HepG2 (cell line): ENCODE data around the gene CTDSP2. TPM values are rescaled to one million over a fixed set of nuclear protein-coding genes. Genes with fewer than 3 reads are reported as not detected.
A peak's percentile ranks its signal among the peaks of the same experiment; 100 is the strongest.

ENCODE experiments used
- ATAC-seq: fragments of 200-7000 bp; cut with Tn5 transposase; 3 replicates; pipeline ENCODE4 v1.9.1; 2020; ENCODE audit warnings: mild to moderate bottlenecking, moderate library complexity
- BruUV-seq: library from RNA; stranded (reverse); fragments of 400-500 nt; replicated peaks from 2 replicates; lab custom pipeline; 2021; lab: Mats Ljungman, UMichigan
- CTCF ChIA-PET: fragments of 300-600 bp; formaldehyde crosslinking; extraction: SDS; loops from one replicate; lab custom pipeline; 2021; ENCODE audit warnings: low total read pairs, inconsistent platforms, low intra/inter-chr PET ratio; lab: Yijun Ruan, JAX
- POLR2A ChIA-PET: fragments of 350-600 bp; sonication (Branson Sonifier 250); formaldehyde crosslinking; loops from one replicate; lab custom pipeline; 2020; ENCODE audit warnings: antibody characterized with exemption, inconsistent platforms; lab: Yijun Ruan, JAX
- DNase-seq: peaks from one replicate; pipeline ENCODE4 v3.0.0-alpha.2; 2015; ENCODE audit warnings: low spot score
- FAIRE-seq: peaks from 3 replicates; lab custom pipeline; 2011; peaks lifted over from hg19 to GRCh38; lab: Jason Lieb, UNC
- H2AFZ ChIP-seq: one replicate; pipeline ENCODE4 v1.6.1; 2011; ENCODE audit warnings: low read length, inconsistent platforms
- H3K27ac ChIP-seq: fragments of 300-600 bp; 3 replicates; pipeline ENCODE4 v1.8.0; 2011; ENCODE audit warnings: mixed run types, mild to moderate bottlenecking, mixed read lengths, low read length, inconsistent platforms; ENCODE audit not compliant: insufficient read depth; ENCODE audit errors: extremely low read length
- H3K27me3 ChIP-seq, 2 experiments: fragments of 200-600 bp in 1 of 2; 2 replicates in 1 of 2; 3 replicates in 1 of 2; pipeline versions ENCODE4 v1.6.0 to v1.8.0; 2011; ENCODE audit warnings: low read length in 2 of 2, mild to moderate bottlenecking in 2 of 2, moderate library complexity in 2 of 2, inconsistent platforms in 1 of 2; ENCODE audit not compliant: insufficient read depth in 2 of 2, control insufficient read depth in 1 of 2
- H3K36me3 ChIP-seq, 2 experiments: fragments of 200-600 bp in 1 of 2; replicated peaks in 1 of 2; 2 replicates in 1 of 2; 3 replicates in 1 of 2; pipeline versions ENCODE4 v1.5.1 to v1.8.0; 2011; ENCODE audit warnings: low read length in 2 of 2, inconsistent platforms in 1 of 2; ENCODE audit not compliant: insufficient read depth in 2 of 2, control insufficient read depth in 1 of 2
- H3K4me1 ChIP-seq: 2 replicates; pipeline ENCODE4 v1.5.1; 2012; ENCODE audit warnings: low read length, inconsistent platforms; ENCODE audit not compliant: insufficient read depth
- H3K4me2 ChIP-seq: 2 replicates; pipeline ENCODE4 v1.6.0; 2011; ENCODE audit warnings: low read depth, low read length, inconsistent platforms
- H3K4me3 ChIP-seq, 3 experiments: fragments of 200-600 bp in 1 of 3; sonication (generic), shearing (Covaris generic) in 1 of 3; replicated peaks in 1 of 3; 2 replicates each; pipeline ENCODE4 v1.5.1; 2011 to 2016; ENCODE audit warnings: low read length in 3 of 3, inconsistent platforms in 2 of 3, low read depth in 2 of 3, mild to moderate bottlenecking in 2 of 3, control low read depth in 1 of 3, mixed read lengths in 1 of 3; ENCODE audit not compliant: insufficient read depth in 1 of 3
- H3K79me2 ChIP-seq: one replicate; pipeline ENCODE4 v1.6.1; 2011; ENCODE audit warnings: low read length, inconsistent platforms; ENCODE audit not compliant: insufficient read depth
- H3K9ac ChIP-seq: 2 replicates; pipeline ENCODE4 v1.6.0; 2011; ENCODE audit warnings: mild to moderate bottlenecking, low read depth, low read length, inconsistent platforms; ENCODE audit not compliant: insufficient read depth
- H3K9me3 ChIP-seq: 2 replicates; pipeline ENCODE4 v1.5.1; 2012; ENCODE audit warnings: mild to moderate bottlenecking, low read length
- H4K20me1 ChIP-seq: 2 replicates; pipeline ENCODE4 v1.6.0; 2011; ENCODE audit warnings: inconsistent platforms, mild to moderate bottlenecking, low read length, moderate library complexity; ENCODE audit not compliant: insufficient read depth
- TBL1XR1 ChIP-seq: fragments of 150-350 bp; IDR thresholded peaks from 2 replicates; pipeline ENCODE4 v1.6.1; 2014; ENCODE audit warnings: borderline replicate concordance, low read length; ENCODE audit not compliant: partially characterized antibody
- U2AF2 ChIP-seq: fragments of 200-400 bp; formaldehyde crosslinking; IDR thresholded peaks from 2 replicates; pipeline ENCODE4 v1.6.1; 2017; ENCODE audit warnings: low read depth, mild to moderate bottlenecking, low read length
- USF2 ChIP-seq, 2 experiments: sonication (generic) in 1 of 2; formaldehyde crosslinking in 1 of 2; IDR thresholded peaks; 2 replicates each; pipeline versions ENCODE4 v1.5.1 to v1.6.1; 2011 to 2020; ENCODE audit warnings: borderline replicate concordance in 1 of 2, low read depth in 1 of 2, low read length in 1 of 2, mild to moderate bottlenecking in 1 of 2, missing genetic modification reagents in 1 of 2, moderate library complexity in 1 of 2
- ZNF781 ChIP-seq: sonication (generic); formaldehyde crosslinking; IDR thresholded peaks from 2 replicates; pipeline ENCODE4 v1.5.1; 2020; ENCODE audit warnings: borderline replicate concordance, mild to moderate bottlenecking, missing genetic modification reagents; ENCODE audit errors: not compliant biosample characterization
- WGBS: methylation state at CpG from one replicate; pipeline ENCODE4 v1.1.6; 2017; ENCODE audit warnings: low lambda C conversion rate; 5-methylcytosine and 5-hydroxymethylcytosine counted together
- in situ Hi-C: cut with HindIII; loops from 2 replicates; pipeline ENCODE4 v1.10.0; 2017; ENCODE audit warnings: low pct_unique_long_range_greater_than_20kb; ENCODE audit not compliant: extremely low pct_ligation_motif_present
- intact Hi-C: fragments of 100-400 bp; cut with micrococcal nuclease; formaldehyde crosslinking; loops from one replicate; pipeline ENCODE4 v1.10.0; 2022; ENCODE audit not compliant: unreplicated experiment
- polyA plus RNA-seq, 8 experiments: library from polyadenylated mRNA; depleted of rRNA in 3 of 8; stranded (reverse) in 7 of 8; unstranded in 1 of 8; fragments of >200 nt; fragmentation: Illumina TruSeq in 4 of 8; extraction: Trizol in 4 of 8; gene quantifications; 2 replicates each; pipeline versions ENCODE4 v1.2.1 to v1.2.3, GENCODE V29; 2011 to 2016; ENCODE audit warnings: low read depth in 4 of 8, missing spikeins in 1 of 8, mixed read lengths in 1 of 8; ENCODE audit not compliant: insufficient read depth in 1 of 8
- total RNA-seq, 5 experiments: library from RNA; depleted of rRNA; stranded (reverse); fragments of >200 nt; fragmentation: Illumina TruSeq; extraction: Trizol; gene quantifications; 2 replicates each; pipeline ENCODE4 v1.2.3, GENCODE V29; 2016; ENCODE audit warnings: low read depth in 1 of 5

The CTDSP2 gene
- total and polyA plus RNA-seq, 2 of the 13 experiments (the other 11 are each of a cell fraction or from before 2014, with no cell fraction given) = 38.1 to 82.5 TPM

- POLR2A ChIA-PET = interaction anchor here (1.2 to 1.4 kb wide), 3 partner anchors 11 to 54 kb away, joined by 3 to 6 read pairs (median 5); no protein-coding TSS in a partner anchor
- peaks cover 77% of the 10 kb centered on the region for H3K4me1 ChIP-seq
- no peak overlapping the region; the same call in 1 of the 2 replicates for H3K9ac ChIP-seq
- BruUV-seq = no TSS peak
- H3K36me3 ChIP-seq = peaks cover 4% of the 10 kb centered on the region in 2 experiments; a peak in 2 of 5 replicates
- CTCF ChIA-PET = no interaction called here
- FAIRE-seq (peak; percentile 56), DNase-seq (no peak), ATAC-seq (no peak)
- intact Hi-C loops (loop anchor here (5.0 kb wide), 1 partner anchor 70 kb away; the partner anchor contains the start of genes EEF1AKMT3 and METTL1), in situ Hi-C loops (loop anchor here (5.0 kb wide), 1 partner anchor 55 kb away; no protein-coding TSS in a partner anchor)
- peak overlapping the region; percentile 88 for H3K4me2 ChIP-seq
- no peaks in the 10 kb centered on the region; a peak in 1 of 5 replicates for H3K27me3 ChIP-seq
- peak overlapping the region in 2 of 3 experiments; percentile 6 to 30; a peak in 3 of 6 replicates for H3K4me3 ChIP-seq
- no peak for TF ChIP-seq ZNF781 (CRISPR knock-in tag)
- no peak for TF ChIP-seq TBL1XR1
- TF ChIP-seq USF2 (IDR thresholded peaks at IDR 0.05; ENCODE audit: low read depth, low read length) = no peak
- no peak for TF ChIP-seq USF2 (CRISPR knock-in tag; IDR thresholded peaks at IDR 0.05; ENCODE audit: borderline replicate concordance)
- TF ChIP-seq U2AF2 = no peak
- peaks cover 82% of the 10 kb centered on the region for H3K79me2 ChIP-seq
- WGBS = 78% methylated on average over 14 of the region's 14 CpGs
- peaks cover 78% of the 10 kb centered on the region for H4K20me1 ChIP-seq
- H3K9me3 ChIP-seq = no peaks in the 10 kb centered on the region
- no peak overlapping the region for H3K27ac ChIP-seq
- no peak overlapping the region for H2AFZ ChIP-seq
These were observed 3.9 kb downstream of the CTDSP2 start for GRCh38 chr12:57842342-57843294.
